GM18858 (cell line): Measurements from ENCODE around the gene DOK5.

Source experiments
- ATAC-seq: cut with Tn5 transposase; IDR thresholded peaks from one replicate; pipeline ENCODE4 v1.9.1; 2021; ENCODE audit not compliant: unreplicated experiment

DOK5 gene

GRCh38 chr20:54510541-54511129 is 35.2 kb downstream of the DOK5 start:
- ATAC-seq: no peak

- no peak for ATAC-seq
These were observed 37.3 kb downstream of the DOK5 start for GRCh38 chr20:54512694-54513093.

- ATAC-seq: no peak
These were observed 38.7 kb downstream of the DOK5 start for GRCh38 chr20:54514028-54514607.

GRCh38 chr20:54515793-54516628 is 40.6 kb downstream of the DOK5 start:
- no peak for ATAC-seq

- no peak for ATAC-seq
These were observed 42.0 kb downstream of the DOK5 start for GRCh38 chr20:54517241-54517975.

- ATAC-seq: no peak
These were observed 49.5 kb downstream of the DOK5 start for GRCh38 chr20:54524849-54525248.

- ATAC-seq: no peak
These were observed 50.7 kb downstream of the DOK5 start for GRCh38 chr20:54525916-54526590.

GRCh38 chr20:54526801-54527200 is 51.4 kb downstream of the DOK5 start:
- ATAC-seq: no peak

- ATAC-seq: no peak
These were observed 57.2 kb downstream of the DOK5 start for GRCh38 chr20:54532573-54532972.

GRCh38 chr20:54534101-54534500 is 58.7 kb downstream of the DOK5 start:
- ATAC-seq: no peak

- ATAC-seq: no peak
These were observed 59.6 kb downstream of the DOK5 start for GRCh38 chr20:54535033-54535432.

GRCh38 chr20:54535746-54536145 is 60.4 kb downstream of the DOK5 start:
- ATAC-seq: no peak

GRCh38 chr20:54539521-54540046 is 64.2 kb downstream of the DOK5 start:
- ATAC-seq: no peak

- no peak for ATAC-seq
These were observed 68.0 kb downstream of the DOK5 start for GRCh38 chr20:54543369-54543768.

GRCh38 chr20:54545676-54546358 is 70.4 kb downstream of the DOK5 start:
- no peak for ATAC-seq

GRCh38 chr20:54548849-54549248 is 73.5 kb downstream of the DOK5 start:
- ATAC-seq: no peak

GRCh38 chr20:54549658-54550326 is 74.4 kb downstream of the DOK5 start:
- ATAC-seq: no peak

- no peak for ATAC-seq
These were observed 75.5 kb downstream of the DOK5 start for GRCh38 chr20:54550776-54551396.

- ATAC-seq: no peak
These were observed 78.6 kb downstream of the DOK5 start for GRCh38 chr20:54554006-54554405.
